ENCODE results near the gene HLF. TPM values are rescaled to one million over a fixed set of nuclear protein-coding genes. Genes with fewer than 3 reads are reported as not detected.

The HLF gene
- not detected in 2 replicates for total RNA-seq (2014; rRNA removed; shearing (Covaris generic))
- 0.09 TPM in 1 of 2 replicates, not detected in the other for polyA plus RNA-seq (2016; fragmentation: Nextera tagmentation; extraction: Ambion mirVana)

- Histone ChIP-seq H3K27me3 (replicated peaks; ENCODE audit: insufficient read depth) (peaks cover 58% of the 10 kb centered on the region), H3K79me2 (ENCODE audit: insufficient read depth) (no peaks in the 10 kb centered on the region), H3K4me3 (peak within 1 kb of the TSS; percentile 61), H4K20me1 (ENCODE audit: insufficient read depth) (no peaks in the 10 kb centered on the region), H3K9me2 (ENCODE audit: insufficient read depth) (no peaks in the 10 kb centered on the region), H2AFZ (no peak within 1 kb of the TSS), H3K9ac (no peak within 1 kb of the TSS; the same call in 1 of the 2 replicates), H3K4me2 (ENCODE audit: unreplicated experiment) (peak within 1 kb of the TSS; percentile 69), H3K36me3 (ENCODE audit: low read depth) (no peaks in the 10 kb centered on the region), H3K9me3 (ENCODE audit: low read depth) (no peaks in the 10 kb centered on the region), H3K27ac (no peak within 1 kb of the TSS), H3K4me1 (ENCODE audit: insufficient read depth) (no peaks in the 10 kb centered on the region), H3F3A (ENCODE audit: insufficient read depth) (peaks cover 12% of the 10 kb centered on the region; the same call in 1 of the 2 replicates)
- TF ChIP-seq EZH2 (IDR thresholded peaks at IDR 0.05; ENCODE audit: insufficient read depth, poor library complexity, severe bottlenecking) (no peak), EZH2phosphoT487 (IDR thresholded peaks at IDR 0.05; ENCODE audit: insufficient read depth, low read depth) (no peak)
- WGBS, 2 experiments (ENCODE audit: low coverage in 1 of 2, low lambda C conversion rate in 2 of 2, missing lambda C conversion rate in 2 of 2), result 4 to 6% methylated on average over 39 to 61 of the region's 64 CpGs
- DNase-seq, result peak; percentile 86
- in situ Hi-C loops (cut with MboI), result no loop called here
These were observed at the start of gene HLF for GRCh38 chr17:55264645-55265298. Gene HLF (plus strand): TSS chr17:55264960. CDS start chr17:55265485, 525 bp downstream.

- Histone ChIP-seq H3K4me3 (no peak overlapping the region), H3K79me2 (ENCODE audit: insufficient read depth) (no peaks in the 10 kb centered on the region), H4K20me1 (ENCODE audit: insufficient read depth) (no peaks in the 10 kb centered on the region), H3K9me3 (ENCODE audit: low read depth) (no peaks in the 10 kb centered on the region), H3K9ac (no peak overlapping the region), H2AFZ (no peak overlapping the region), H3K4me1 (ENCODE audit: insufficient read depth) (no peaks in the 10 kb centered on the region), H3F3A (ENCODE audit: insufficient read depth) (no peaks in the 10 kb centered on the region), H3K36me3 (ENCODE audit: low read depth) (no peaks in the 10 kb centered on the region), H3K4me2 (ENCODE audit: unreplicated experiment) (no peak overlapping the region), H3K9me2 (ENCODE audit: insufficient read depth) (no peaks in the 10 kb centered on the region), H3K27me3 (replicated peaks; ENCODE audit: insufficient read depth) (no peaks in the 10 kb centered on the region), H3K27ac (no peak overlapping the region)
- TF ChIP-seq EZH2 (IDR thresholded peaks at IDR 0.05; ENCODE audit: insufficient read depth, poor library complexity, severe bottlenecking) (no peak), EZH2phosphoT487 (IDR thresholded peaks at IDR 0.05; ENCODE audit: insufficient read depth, low read depth) (no peak)
- DNase-seq, result no peak
- 62 to 72% methylated on average over 3 of the region's 3 CpGs for WGBS, 2 experiments (ENCODE audit: low coverage in 1 of 2, low lambda C conversion rate in 2 of 2, missing lambda C conversion rate in 2 of 2)
- in situ Hi-C loops (cut with MboI), result no loop called here
These were observed 49.0 kb upstream of the HLF start for GRCh38 chr17:55215711-55216110.

GRCh38 chr17:55216888-55217287, 47.9 kb upstream of the HLF start:
- H3K36me3 ChIP-seq (ENCODE audit: low read depth), result no peaks in the 10 kb centered on the region
- no peaks in the 10 kb centered on the region for H3K4me1 ChIP-seq (ENCODE audit: insufficient read depth)
- H4K20me1 ChIP-seq (ENCODE audit: insufficient read depth), result no peaks in the 10 kb centered on the region
- H3K9me2 ChIP-seq (ENCODE audit: insufficient read depth), result no peaks in the 10 kb centered on the region
- H3F3A ChIP-seq (ENCODE audit: insufficient read depth), result no peaks in the 10 kb centered on the region
- TF ChIP-seq EZH2 (IDR thresholded peaks at IDR 0.05; ENCODE audit: insufficient read depth, poor library complexity, severe bottlenecking), result no peak
- TF ChIP-seq EZH2phosphoT487 (IDR thresholded peaks at IDR 0.05; ENCODE audit: insufficient read depth, low read depth), result no peak
- DNase-seq, result no peak
- no peak overlapping the region for H3K27ac ChIP-seq
- H3K79me2 ChIP-seq (ENCODE audit: insufficient read depth), result no peaks in the 10 kb centered on the region
- no peak overlapping the region for H3K4me3 ChIP-seq
- no peaks in the 10 kb centered on the region for H3K27me3 ChIP-seq (replicated peaks; ENCODE audit: insufficient read depth)
- no peak overlapping the region for H2AFZ ChIP-seq
- H3K9me3 ChIP-seq (ENCODE audit: low read depth), result no peaks in the 10 kb centered on the region
- WGBS, 2 experiments (ENCODE audit: low coverage in 1 of 2, low lambda C conversion rate in 2 of 2, missing lambda C conversion rate in 2 of 2), result 82 to 85% methylated on average over 3 of the region's 3 CpGs
- in situ Hi-C loops (cut with MboI), result no loop called here
- H3K9ac ChIP-seq, result no peak overlapping the region
- no peak overlapping the region for H3K4me2 ChIP-seq (ENCODE audit: unreplicated experiment)

GRCh38 chr17:55219459-55219858, 45.3 kb upstream of the HLF start:
- H4K20me1 ChIP-seq (ENCODE audit: insufficient read depth), result no peaks in the 10 kb centered on the region
- no peak overlapping the region for H3K4me2 ChIP-seq (ENCODE audit: unreplicated experiment)
- no peaks in the 10 kb centered on the region for H3K79me2 ChIP-seq (ENCODE audit: insufficient read depth)
- no peak overlapping the region for H3K4me3 ChIP-seq
- TF ChIP-seq EZH2 (IDR thresholded peaks at IDR 0.05; ENCODE audit: insufficient read depth, poor library complexity, severe bottlenecking) (no peak), EZH2phosphoT487 (IDR thresholded peaks at IDR 0.05; ENCODE audit: insufficient read depth, low read depth) (no peak)
- no peak overlapping the region for H3K9ac ChIP-seq
- in situ Hi-C loops (cut with MboI), result no loop called here
- H3K27me3 ChIP-seq (replicated peaks; ENCODE audit: insufficient read depth), result no peaks in the 10 kb centered on the region
- H2AFZ ChIP-seq, result no peak overlapping the region
- H3K9me2 ChIP-seq (ENCODE audit: insufficient read depth), result no peaks in the 10 kb centered on the region
- H3K9me3 ChIP-seq (ENCODE audit: low read depth), result no peaks in the 10 kb centered on the region
- no peaks in the 10 kb centered on the region for H3F3A ChIP-seq (ENCODE audit: insufficient read depth)
- no peaks in the 10 kb centered on the region for H3K4me1 ChIP-seq (ENCODE audit: insufficient read depth)
- H3K36me3 ChIP-seq (ENCODE audit: low read depth), result no peaks in the 10 kb centered on the region
- no peak for DNase-seq
- 15 to 37% methylated on average over 1 of the region's 1 CpG for WGBS, 2 experiments (ENCODE audit: low coverage in 1 of 2, low lambda C conversion rate in 2 of 2, missing lambda C conversion rate in 2 of 2)
- H3K27ac ChIP-seq, result no peak overlapping the region

All from GM23248 (cell line).